ENCODE data around the gene CDK14.

CDK14 gene

DNA sequence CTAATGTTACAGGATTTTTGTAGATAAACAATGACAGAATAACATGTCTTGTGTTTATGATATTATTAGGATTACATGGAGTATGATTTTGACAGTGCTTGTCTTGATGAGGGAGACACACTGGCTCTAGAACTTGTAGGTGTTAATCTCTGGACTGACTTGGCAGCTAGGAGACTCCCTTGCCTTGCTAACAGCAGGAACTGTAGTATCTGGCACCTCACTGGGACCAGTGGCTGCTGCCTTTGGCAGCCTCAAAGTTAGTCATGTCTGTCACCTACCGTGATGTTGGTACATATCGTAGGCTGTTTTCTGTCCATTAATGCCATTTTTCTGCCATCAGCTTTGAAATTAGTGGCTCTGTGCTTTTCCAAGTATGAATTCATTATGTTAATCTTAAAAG lies 261.5 kb downstream of the CDK14 start:
- H3K9me3 ChIP-seq (ENCODE audit: control insufficient read depth, low read length): no peaks in the 10 kb centered on the region
- H3K4me3 ChIP-seq (ENCODE audit: low read depth, low read length): no peak overlapping the region
- no peaks in the 10 kb centered on the region for H3K79me2 ChIP-seq
- H3K4me1 ChIP-seq: no peaks in the 10 kb centered on the region
- TF ChIP-seq, protein P1, sequence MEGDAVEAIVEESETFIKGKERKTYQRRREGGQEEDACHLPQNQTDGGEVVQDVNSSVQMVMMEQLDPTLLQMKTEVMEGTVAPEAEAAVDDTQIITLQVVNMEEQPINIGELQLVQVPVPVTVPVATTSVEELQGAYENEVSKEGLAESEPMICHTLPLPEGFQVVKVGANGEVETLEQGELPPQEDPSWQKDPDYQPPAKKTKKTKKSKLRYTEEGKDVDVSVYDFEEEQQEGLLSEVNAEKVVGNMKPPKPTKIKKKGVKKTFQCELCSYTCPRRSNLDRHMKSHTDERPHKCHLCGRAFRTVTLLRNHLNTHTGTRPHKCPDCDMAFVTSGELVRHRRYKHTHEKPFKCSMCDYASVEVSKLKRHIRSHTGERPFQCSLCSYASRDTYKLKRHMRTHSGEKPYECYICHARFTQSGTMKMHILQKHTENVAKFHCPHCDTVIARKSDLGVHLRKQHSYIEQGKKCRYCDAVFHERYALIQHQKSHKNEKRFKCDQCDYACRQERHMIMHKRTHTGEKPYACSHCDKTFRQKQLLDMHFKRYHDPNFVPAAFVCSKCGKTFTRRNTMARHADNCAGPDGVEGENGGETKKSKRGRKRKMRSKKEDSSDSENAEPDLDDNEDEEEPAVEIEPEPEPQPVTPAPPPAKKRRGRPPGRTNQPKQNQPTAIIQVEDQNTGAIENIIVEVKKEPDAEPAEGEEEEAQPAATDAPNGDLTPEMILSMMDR (IDR thresholded peaks at IDR 0.05): no peak
- no peak overlapping the region for H3K27ac ChIP-seq
- H3K36me3 ChIP-seq (ENCODE audit: control insufficient read depth, insufficient read depth, low read length): no peaks in the 10 kb centered on the region
- H3K4me2 ChIP-seq (ENCODE audit: low read length): no peak overlapping the region
- H3K9ac ChIP-seq: no peak overlapping the region
- no peaks in the 10 kb centered on the region for H3K27me3 ChIP-seq (ENCODE audit: control insufficient read depth, insufficient read depth, low read length)
- H2AFZ ChIP-seq: no peak overlapping the region

DNA sequence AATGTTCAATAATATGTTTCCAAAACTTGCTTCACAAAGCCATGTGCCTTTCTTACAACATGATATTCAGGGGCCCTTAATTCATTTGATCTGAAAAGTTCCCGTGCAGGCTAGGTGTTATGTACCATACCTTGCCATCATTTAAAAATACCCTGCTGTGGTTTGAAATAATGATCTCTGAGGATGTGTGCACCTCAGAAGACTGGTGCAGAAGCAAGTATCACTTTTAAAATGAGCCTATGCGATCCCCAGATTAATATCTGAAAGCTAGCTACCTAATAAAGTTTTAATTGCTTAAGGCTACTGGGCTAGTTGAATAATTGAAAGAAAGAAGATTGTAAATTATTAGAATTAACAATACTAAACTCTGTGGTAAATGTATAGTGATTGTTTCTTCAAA lies 262.4 kb downstream of the CDK14 start:
- H3K27me3 ChIP-seq (ENCODE audit: control insufficient read depth, insufficient read depth, low read length): no peaks in the 10 kb centered on the region
- no peak overlapping the region for H3K4me2 ChIP-seq (ENCODE audit: low read length)
- H3K9me3 ChIP-seq (ENCODE audit: control insufficient read depth, low read length): no peaks in the 10 kb centered on the region
- no peaks in the 10 kb centered on the region for H3K36me3 ChIP-seq (ENCODE audit: control insufficient read depth, insufficient read depth, low read length)
- H2AFZ ChIP-seq: no peak overlapping the region
- no peaks in the 10 kb centered on the region for H3K79me2 ChIP-seq
- no peaks in the 10 kb centered on the region for H3K4me1 ChIP-seq
- TF ChIP-seq, protein P1 (IDR thresholded peaks at IDR 0.05): no peak
- H3K4me3 ChIP-seq (ENCODE audit: low read depth, low read length): no peak overlapping the region
- no peak overlapping the region for H3K9ac ChIP-seq
- no peak overlapping the region for H3K27ac ChIP-seq

DNA sequence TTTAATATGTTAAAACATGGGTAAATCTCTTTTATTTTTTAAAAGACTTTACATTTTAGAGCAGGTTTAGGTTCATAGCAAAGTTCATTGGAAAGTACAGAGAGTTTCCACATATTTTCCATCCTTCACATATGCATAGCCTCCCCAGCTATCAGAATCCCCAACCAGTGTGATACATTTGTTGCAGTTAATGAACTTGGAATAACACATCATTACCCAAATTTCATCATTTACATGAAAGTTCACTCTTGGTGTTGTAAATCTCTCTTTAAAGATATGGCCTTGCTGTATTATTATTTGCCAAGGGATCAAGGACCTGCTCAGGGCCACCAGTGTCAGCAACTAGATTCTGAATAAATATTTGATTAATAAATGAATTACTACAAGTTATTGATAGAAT lies 263.4 kb downstream of the CDK14 start:
- no peak overlapping the region for H3K4me3 ChIP-seq (ENCODE audit: low read depth, low read length)
- no peak overlapping the region for H3K27ac ChIP-seq
- TF ChIP-seq, protein P1 (IDR thresholded peaks at IDR 0.05): no peak
- H3K4me2 ChIP-seq (ENCODE audit: low read length): no peak overlapping the region
- H3K9me3 ChIP-seq (ENCODE audit: control insufficient read depth, low read length): no peaks in the 10 kb centered on the region
- H3K36me3 ChIP-seq (ENCODE audit: control insufficient read depth, insufficient read depth, low read length): no peaks in the 10 kb centered on the region
- no peaks in the 10 kb centered on the region for H3K4me1 ChIP-seq
- no peak overlapping the region for H3K9ac ChIP-seq
- H3K79me2 ChIP-seq: no peaks in the 10 kb centered on the region
- H2AFZ ChIP-seq: no peak overlapping the region
- no peaks in the 10 kb centered on the region for H3K27me3 ChIP-seq (ENCODE audit: control insufficient read depth, insufficient read depth, low read length)

DNA sequence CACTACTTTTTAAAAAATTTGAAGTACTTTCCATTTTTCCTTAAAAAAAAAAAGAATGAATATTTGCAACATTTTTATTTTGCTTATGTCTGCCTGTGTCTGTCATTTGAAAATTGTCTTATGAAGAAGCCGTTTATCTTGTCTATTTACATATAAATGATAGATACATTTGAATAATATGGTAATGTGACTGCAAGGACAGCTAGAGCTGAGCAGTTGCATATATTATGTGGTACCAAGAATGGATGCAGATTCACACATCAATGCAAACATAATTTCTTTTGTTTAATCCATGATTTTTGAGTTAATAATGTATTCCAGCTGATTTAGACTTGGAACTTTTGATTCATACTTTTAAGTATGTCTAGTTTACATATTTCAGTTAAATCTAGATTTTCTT lies 268.0 kb downstream of the CDK14 start:
- no peak overlapping the region for H3K4me3 ChIP-seq (ENCODE audit: low read depth, low read length)
- no peaks in the 10 kb centered on the region for H3K9me3 ChIP-seq (ENCODE audit: control insufficient read depth, low read length)
- no peak overlapping the region for H2AFZ ChIP-seq
- H3K4me1 ChIP-seq: no peaks in the 10 kb centered on the region
- H3K9ac ChIP-seq: no peak overlapping the region
- H3K79me2 ChIP-seq: no peaks in the 10 kb centered on the region
- H3K4me2 ChIP-seq (ENCODE audit: low read length): no peak overlapping the region
- H3K27ac ChIP-seq: no peak overlapping the region
- no peaks in the 10 kb centered on the region for H3K27me3 ChIP-seq (ENCODE audit: control insufficient read depth, insufficient read depth, low read length)
- TF ChIP-seq, protein P1 (IDR thresholded peaks at IDR 0.05): no peak
- no peaks in the 10 kb centered on the region for H3K36me3 ChIP-seq (ENCODE audit: control insufficient read depth, insufficient read depth, low read length)

DNA sequence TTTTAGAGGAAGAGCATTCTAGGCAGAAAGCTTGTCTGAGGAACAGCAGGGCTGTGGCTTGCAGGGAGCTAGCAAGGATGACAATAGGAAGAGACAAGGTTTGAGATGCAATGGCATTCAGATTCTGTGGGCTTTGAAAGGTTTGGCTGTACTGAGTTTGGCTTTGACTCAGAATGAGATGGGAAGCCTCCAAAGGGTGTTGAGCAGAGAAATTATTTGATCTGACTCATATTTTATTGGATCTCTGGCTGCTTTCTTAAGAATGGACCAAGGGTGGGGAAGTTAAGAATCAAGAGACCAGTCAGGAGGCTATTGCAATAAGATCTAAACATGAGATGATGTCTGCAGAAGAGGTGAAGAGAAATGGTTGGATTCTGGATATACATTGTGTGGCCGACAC lies 273.2 kb downstream of the CDK14 start:
- H3K36me3 ChIP-seq (ENCODE audit: control insufficient read depth, insufficient read depth, low read length): no peaks in the 10 kb centered on the region
- no peaks in the 10 kb centered on the region for H3K9me3 ChIP-seq (ENCODE audit: control insufficient read depth, low read length)
- H3K4me2 ChIP-seq (ENCODE audit: low read length): no peak overlapping the region
- H3K9ac ChIP-seq: no peak overlapping the region
- no peak overlapping the region for H3K4me3 ChIP-seq (ENCODE audit: low read depth, low read length)
- TF ChIP-seq, protein P1 (IDR thresholded peaks at IDR 0.05): no peak
- H3K79me2 ChIP-seq: no peaks in the 10 kb centered on the region
- H3K27ac ChIP-seq: no peak overlapping the region
- H3K4me1 ChIP-seq: no peaks in the 10 kb centered on the region
- H2AFZ ChIP-seq: no peak overlapping the region
- H3K27me3 ChIP-seq (ENCODE audit: control insufficient read depth, insufficient read depth, low read length): no peaks in the 10 kb centered on the region
